K562 (cell line): Measurements from ENCODE around the gene TRAF1.

Experiments used
- ATF1 ChIP-seq, 2 experiments: fragments of 450-650 bp in 1 of 2; IDR thresholded peaks; 2 replicates each; pipeline ENCODE4 v1.6.1; 2016; ENCODE audit warnings: missing compliant biosample characterization in 1 of 2, missing genetic modification characterization in 1 of 2
- BCLAF1 ChIP-seq, 2 experiments: fragments of 450-650 bp in 1 of 2; IDR thresholded peaks; 2 replicates each; pipeline ENCODE4 v1.6.1; 2011 to 2017; ENCODE audit warnings: low read depth in 2 of 2, antibody characterized with exemption in 1 of 2, borderline replicate concordance in 1 of 2, low read length in 1 of 2, mild to moderate bottlenecking in 1 of 2, mixed read lengths in 1 of 2; ENCODE audit not compliant: control insufficient read depth in 1 of 2
- ETV6 ChIP-seq, 3 experiments: fragments of 150-350 bp in 1 of 3; sonication (generic) in 1 of 3; formaldehyde crosslinking in 1 of 3; IDR thresholded peaks; 2 replicates each; pipeline versions ENCODE4 v1.6.1 to v1.8.0; 2014 to 2022; ENCODE audit warnings: borderline replicate concordance in 2 of 3, low read depth in 2 of 3, antibody characterized with exemption in 1 of 3, low read length in 1 of 3, mild to moderate bottlenecking in 1 of 3, missing genetic modification reagents in 1 of 3
- HMG20B ChIP-seq: fragments of 250-450 bp; sonication (Bioruptor Pico); IDR thresholded peaks from 2 replicates; pipeline ENCODE4 v1.5.0; 2021; ENCODE audit warnings: mild to moderate bottlenecking
- NR1H2 ChIP-seq: sonication (generic); formaldehyde crosslinking; IDR thresholded peaks from 2 replicates; pipeline ENCODE4 v1.4.0; 2020; ENCODE audit warnings: mild to moderate bottlenecking, missing genetic modification reagents
- POLR2A ChIP-seq: fragments of 450-650 bp; conservative IDR thresholded peaks from 2 replicates; pipeline ENCODE4 v1.6.1; 2016
- POLR2AphosphoS5 ChIP-seq: IDR thresholded peaks from 2 replicates; pipeline ENCODE4 v1.6.1; 2011; ENCODE audit warnings: mild to moderate bottlenecking, low read depth, low read length, moderate library complexity; ENCODE audit not compliant: control insufficient read depth, insufficient read depth
- RAD21 ChIP-seq, 2 experiments: fragments of 250-450 bp in 1 of 2; fragments of 450-650 bp in 1 of 2; sonication (Bioruptor Pico) in 1 of 2; formaldehyde crosslinking in 1 of 2; IDR thresholded peaks in 1 of 2; conservative IDR thresholded peaks in 1 of 2; 2 replicates each; pipeline versions ENCODE4 v1.4.0 to v1.8.0; 2020 to 2022; ENCODE audit warnings: mild to moderate bottlenecking in 2 of 2, moderate library complexity in 1 of 2
- SMARCC2 ChIP-seq: fragments of 450-650 bp; IDR thresholded peaks from 2 replicates; pipeline ENCODE4 v1.6.1; 2017; ENCODE audit warnings: antibody characterized with exemption, moderate library complexity, mild to moderate bottlenecking, low read depth
- SRF ChIP-seq, 2 experiments: fragments of 250-450, 450-650 bp in 1 of 2; sonication (Bioruptor Pico) in 1 of 2; sonication (generic) in 1 of 2; formaldehyde crosslinking; IDR thresholded peaks; 2 replicates each; pipeline versions ENCODE4 v1.5.0 to v1.5.1; 2020 to 2022; ENCODE audit warnings: mild to moderate bottlenecking in 1 of 2, missing genetic modification reagents in 1 of 2
- SRSF9 ChIP-seq: fragments of 200-400 bp; formaldehyde crosslinking; IDR thresholded peaks from 2 replicates; pipeline ENCODE4 v1.6.1; 2017; ENCODE audit warnings: low read depth, low read length, borderline replicate concordance
- TAF15 ChIP-seq: fragments of 200-400 bp; formaldehyde crosslinking; IDR thresholded peaks from 2 replicates; pipeline ENCODE4 v1.6.1; 2017; ENCODE audit warnings: mild to moderate bottlenecking, low read depth, low read length, moderate library complexity
- ZHX1 ChIP-seq: fragments of 150-350 bp; conservative IDR thresholded peaks from 2 replicates; pipeline ENCODE4 v1.6.1; 2014; ENCODE audit warnings: low read length

DNA sequence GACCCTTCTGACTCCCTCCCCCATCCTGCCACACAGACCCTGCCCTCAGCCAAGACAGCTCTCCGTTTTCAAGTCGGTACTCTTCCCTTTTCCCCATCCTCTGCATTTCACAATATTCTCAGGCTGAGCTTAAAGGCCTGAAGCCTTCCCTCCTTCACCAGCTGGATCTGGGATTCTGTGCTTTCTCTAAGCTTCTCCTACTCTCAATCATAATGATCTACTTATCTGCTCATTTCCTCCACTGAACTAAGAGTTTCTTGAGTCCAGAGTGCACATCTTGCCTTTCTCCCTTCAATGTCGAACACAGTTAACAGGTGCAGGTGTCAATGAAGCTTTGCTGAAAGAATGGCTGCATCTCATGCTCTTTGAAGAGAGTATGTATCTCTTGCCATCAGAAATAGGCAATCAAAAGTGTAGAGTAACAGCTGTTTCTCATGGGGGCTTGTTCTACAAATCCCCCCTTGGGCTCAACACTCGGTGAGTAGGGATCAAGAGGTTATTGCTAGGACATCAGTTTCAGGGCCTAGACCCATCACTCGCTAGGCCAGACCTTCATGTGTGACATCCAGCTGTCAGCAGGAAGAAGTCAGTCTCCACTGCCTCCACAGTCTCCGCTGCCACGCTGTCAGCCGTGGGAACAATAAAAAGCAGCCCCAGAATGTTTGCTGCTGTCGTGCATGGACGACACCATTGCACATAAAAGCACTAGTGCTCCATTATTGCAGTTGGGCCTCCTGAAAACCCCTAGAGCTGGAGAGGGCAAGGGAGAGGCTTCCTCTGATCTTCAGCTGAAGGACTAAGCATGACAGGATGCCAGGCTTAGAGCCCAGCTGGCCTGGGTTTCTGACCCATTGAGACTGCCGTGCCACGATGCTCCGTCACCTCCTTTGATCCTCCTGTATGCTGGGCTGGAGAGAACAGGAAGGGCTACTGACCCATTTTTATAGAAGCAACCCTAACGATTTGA, 23.7 kb downstream of the TRAF1 start:
- TF ChIP-seq POLR2A = no peak
- TF ChIP-seq SRF (CRISPR knock-in tag; IDR thresholded peaks at IDR 0.05) = no peak
- TF ChIP-seq ETV6 (IDR thresholded peaks at IDR 0.05; ENCODE audit: borderline replicate concordance in 1 of 2, low read depth in 2 of 2, low read length in 1 of 2) = no peak
- TF ChIP-seq ETV6 (CRISPR knock-in tag; IDR thresholded peaks at IDR 0.05; ENCODE audit: borderline replicate concordance) = no peak
- no peak for TF ChIP-seq SRSF9
- no peak for TF ChIP-seq TAF15
- TF ChIP-seq SMARCC2 = no peak
- TF ChIP-seq POLR2AphosphoS5 = no peak
- TF ChIP-seq ATF1 (CRISPR knock-in tag; IDR thresholded peaks at IDR 0.05) = no peak
- no peak for TF ChIP-seq ATF1 (tag; IDR thresholded peaks at IDR 0.05)
- TF ChIP-seq ZHX1 = no peak
- TF ChIP-seq HMG20B (CRISPR knock-in tag) = no peak
- no peak for TF ChIP-seq BCLAF1 (IDR thresholded peaks at IDR 0.05; ENCODE audit: borderline replicate concordance in 1 of 2, control insufficient read depth in 1 of 2, low read depth in 2 of 2, low read length in 1 of 2)
- TF ChIP-seq NR1H2 (CRISPR knock-in tag) = no peak
- no peak for TF ChIP-seq RAD21 (CRISPR knock-in tag; conservative IDR thresholded peaks at IDR 0.05 in 1 of 2, IDR thresholded peaks at IDR 0.05 in 1 of 2)
